GM18499 (cell line): ENCODE measurements around the gene PGM2L1.
"Not testable (repeated sequence)": the region's sequence is repeated elsewhere in the genome, so short reads cannot be mapped to it uniquely, and the experiment has no call there.

Experiments
- ATAC-seq: cut with Tn5 transposase; IDR thresholded peaks from one replicate; pipeline ENCODE4 v1.9.1; 2021; ENCODE audit warnings: moderate number of reproducible peaks; ENCODE audit not compliant: insufficient read depth, unreplicated experiment

The PGM2L1 gene

GRCh38 chr11:74398244-74399159, at the start of gene PGM2L1:
Gene PGM2L1 (minus strand): TSS chr11:74398433. CDS start chr11:74398161, 272 bp downstream.
- ATAC-seq: peak; percentile 63

- no peak for ATAC-seq
Measured at GRCh38 chr11:74447720-74448119, 49.5 kb upstream of the PGM2L1 start.

- no peak for ATAC-seq
Measured at GRCh38 chr11:74446532-74446938, 48.3 kb upstream of the PGM2L1 start.

GRCh38 chr11:74444173-74444826, 46.1 kb upstream of the PGM2L1 start:
- ATAC-seq: no peak

- ATAC-seq: no peak
Measured at GRCh38 chr11:74443071-74443864, 45.0 kb upstream of the PGM2L1 start.

GRCh38 chr11:74442636-74443035, 44.4 kb upstream of the PGM2L1 start:
- ATAC-seq: no peak

GRCh38 chr11:74438681-74439080, 40.4 kb upstream of the PGM2L1 start:
- no peak for ATAC-seq

- no peak for ATAC-seq
Measured at GRCh38 chr11:74437441-74438042, 39.3 kb upstream of the PGM2L1 start.

- no peak for ATAC-seq
Measured at GRCh38 chr11:74434528-74434927, 36.3 kb upstream of the PGM2L1 start.

GRCh38 chr11:74429205-74429604, 31.0 kb upstream of the PGM2L1 start:
- ATAC-seq: no peak

GRCh38 chr11:74427384-74427886, 29.2 kb upstream of the PGM2L1 start:
- ATAC-seq: no peak

GRCh38 chr11:74425100-74425499, 26.9 kb upstream of the PGM2L1 start:
- ATAC-seq: no peak

- no peak for ATAC-seq
Measured at GRCh38 chr11:74418509-74418895, 20.3 kb upstream of the PGM2L1 start.

GRCh38 chr11:74417860-74418508, 19.8 kb upstream of the PGM2L1 start:
- ATAC-seq: no peak

- no peak for ATAC-seq
Measured at GRCh38 chr11:74417379-74417804, 19.2 kb upstream of the PGM2L1 start.

GRCh38 chr11:74416974-74417373, 18.7 kb upstream of the PGM2L1 start:
- not testable (repeated sequence) for ATAC-seq

GRCh38 chr11:74412733-74413359, 14.6 kb upstream of the PGM2L1 start:
- no peak for ATAC-seq

GRCh38 chr11:74412321-74412720, 14.1 kb upstream of the PGM2L1 start:
- ATAC-seq: no peak

- no peak for ATAC-seq
Measured at GRCh38 chr11:74409633-74410032, 11.4 kb upstream of the PGM2L1 start.
